ENCODE measurements around the gene HADHB.
"Not testable (repeated sequence)": the region's sequence is repeated elsewhere in the genome, so short reads cannot be mapped to it uniquely, and the experiment has no call there.

Gene HADHB

GRCh38 chr2:26324903-26325302, 80.2 kb downstream of the HADHB start:
- no peak overlapping the region for H3K4me3 ChIP-seq (replicated peaks; ENCODE audit: low read depth, low read length)

GRCh38 chr2:26325851-26326250, 81.1 kb downstream of the HADHB start:
- DNase-seq (ENCODE audit: extremely low read depth, low read depth): no peak
- no peak overlapping the region for H3K4me3 ChIP-seq (replicated peaks; ENCODE audit: low read depth, low read length)
- TF ChIP-seq, protein P1, sequence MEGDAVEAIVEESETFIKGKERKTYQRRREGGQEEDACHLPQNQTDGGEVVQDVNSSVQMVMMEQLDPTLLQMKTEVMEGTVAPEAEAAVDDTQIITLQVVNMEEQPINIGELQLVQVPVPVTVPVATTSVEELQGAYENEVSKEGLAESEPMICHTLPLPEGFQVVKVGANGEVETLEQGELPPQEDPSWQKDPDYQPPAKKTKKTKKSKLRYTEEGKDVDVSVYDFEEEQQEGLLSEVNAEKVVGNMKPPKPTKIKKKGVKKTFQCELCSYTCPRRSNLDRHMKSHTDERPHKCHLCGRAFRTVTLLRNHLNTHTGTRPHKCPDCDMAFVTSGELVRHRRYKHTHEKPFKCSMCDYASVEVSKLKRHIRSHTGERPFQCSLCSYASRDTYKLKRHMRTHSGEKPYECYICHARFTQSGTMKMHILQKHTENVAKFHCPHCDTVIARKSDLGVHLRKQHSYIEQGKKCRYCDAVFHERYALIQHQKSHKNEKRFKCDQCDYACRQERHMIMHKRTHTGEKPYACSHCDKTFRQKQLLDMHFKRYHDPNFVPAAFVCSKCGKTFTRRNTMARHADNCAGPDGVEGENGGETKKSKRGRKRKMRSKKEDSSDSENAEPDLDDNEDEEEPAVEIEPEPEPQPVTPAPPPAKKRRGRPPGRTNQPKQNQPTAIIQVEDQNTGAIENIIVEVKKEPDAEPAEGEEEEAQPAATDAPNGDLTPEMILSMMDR (IDR thresholded peaks at IDR 0.05; ENCODE audit: low read depth, low read length, missing control alignments): no peak

More at GRCh38 chr2:26324903-26325302, 80.2 kb downstream of the HADHB start:
- TF ChIP-seq, protein P1 (IDR thresholded peaks at IDR 0.05; ENCODE audit: low read depth, low read length, missing control alignments): no peak
- no peak for DNase-seq (ENCODE audit: extremely low read depth, low read depth)

DNA sequence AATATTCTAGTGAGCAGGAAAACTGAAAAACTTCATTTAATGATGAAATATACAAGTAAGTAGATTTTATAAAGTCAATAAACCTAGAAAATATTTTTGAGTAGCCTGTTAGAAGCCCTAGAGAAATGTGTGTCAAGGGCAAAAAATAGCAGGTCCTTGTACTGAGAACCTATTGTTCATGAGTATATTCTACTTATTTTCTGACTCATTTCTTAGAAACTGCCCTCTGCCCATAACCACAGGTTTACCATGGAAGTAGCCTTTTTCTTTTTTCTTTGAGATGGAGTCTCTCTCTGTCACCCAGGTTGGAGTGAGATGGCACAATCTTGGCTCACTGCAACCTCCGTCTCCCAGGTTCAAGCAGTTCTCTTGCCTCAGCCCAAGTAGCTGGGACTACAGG, 81.8 kb downstream of the HADHB start:
- TF ChIP-seq, protein P1 (IDR thresholded peaks at IDR 0.05; ENCODE audit: low read depth, low read length, missing control alignments): no peak
- DNase-seq (ENCODE audit: extremely low read depth, low read depth): no peak
- no peak overlapping the region for H3K4me3 ChIP-seq (replicated peaks; ENCODE audit: low read depth, low read length)

GRCh38 chr2:26327291-26328272, 82.8 kb downstream of the HADHB start:
- DNase-seq (ENCODE audit: extremely low read depth, low read depth): no peak
- no peak overlapping the region for H3K4me3 ChIP-seq (replicated peaks; ENCODE audit: low read depth, low read length)
- TF ChIP-seq, protein P1 (IDR thresholded peaks at IDR 0.05; ENCODE audit: low read depth, low read length, missing control alignments): no peak

DNA sequence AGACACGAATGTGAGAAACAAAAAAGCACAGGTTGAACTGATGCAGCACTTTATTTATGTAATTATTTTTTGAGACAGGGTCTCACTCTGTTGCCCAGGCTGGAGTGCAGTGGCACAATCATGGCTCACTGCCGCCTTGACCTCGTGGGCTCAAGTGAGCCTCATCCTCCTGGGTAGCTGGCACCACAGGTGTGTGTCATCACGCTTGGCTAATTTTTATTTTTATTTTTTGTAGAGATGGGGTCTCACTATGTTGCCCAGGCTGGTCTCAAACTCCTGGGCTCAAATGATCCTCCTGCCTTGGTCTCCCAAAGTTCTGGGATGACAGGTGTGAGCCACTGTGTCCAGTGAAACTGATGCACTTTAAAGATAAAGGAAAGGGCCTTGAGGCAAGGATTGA, 84.3 kb downstream of the HADHB start:
- H3K4me3 ChIP-seq (replicated peaks; ENCODE audit: low read depth, low read length); DNase-seq (ENCODE audit: extremely low read depth, low read depth): not testable (repeated sequence)

- peak; percentile 65 for DNase-seq (ENCODE audit: extremely low read depth, low read depth)
- TF ChIP-seq, protein P1 (IDR thresholded peaks at IDR 0.05; ENCODE audit: low read depth, low read length, missing control alignments): peak; percentile 95
- H3K4me3 ChIP-seq (replicated peaks; ENCODE audit: low read depth, low read length): no peak overlapping the region
Observed at GRCh38 chr2:26330114-26330549, 85.4 kb downstream of the HADHB start.

DNA sequence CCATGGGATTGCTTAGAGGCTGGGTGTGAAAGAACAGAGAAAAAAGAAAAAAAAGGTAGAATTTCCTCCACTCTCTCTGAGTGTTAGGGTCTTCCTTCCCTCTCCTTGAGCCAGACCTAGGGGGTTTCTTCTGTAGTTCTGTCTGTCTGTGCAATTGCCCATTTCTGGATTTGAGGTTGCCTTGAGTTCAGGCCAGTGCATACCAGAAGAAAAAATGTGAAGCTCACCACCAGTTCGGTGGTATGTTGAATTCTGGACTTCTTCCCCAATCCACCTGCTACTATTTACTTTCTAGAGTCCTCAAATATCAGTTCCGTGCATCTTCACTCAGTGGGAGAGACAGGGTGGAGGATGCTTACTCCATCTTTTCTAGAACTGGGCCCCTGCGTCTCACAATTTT, 85.9 kb downstream of the HADHB start:
- no peak overlapping the region for H3K4me3 ChIP-seq (replicated peaks; ENCODE audit: low read depth, low read length)
- TF ChIP-seq, protein P1 (IDR thresholded peaks at IDR 0.05; ENCODE audit: low read depth, low read length, missing control alignments): no peak
- no peak for DNase-seq (ENCODE audit: extremely low read depth, low read depth)

GRCh38 chr2:26331321-26331720, 86.6 kb downstream of the HADHB start:
- not testable (repeated sequence) for DNase-seq (ENCODE audit: extremely low read depth, low read depth); H3K4me3 ChIP-seq (replicated peaks; ENCODE audit: low read depth, low read length)

All from HFF-Myc (cell line).